Central memory CD8-positive, alpha-beta T cell (primary cell): Measurements from ENCODE around the gene C2CD4C.

Source experiments
- ATAC-seq: fragments of 150-1000 bp; cut with Tn5 transposase; replicated peaks from 2 replicates; pipeline ENCODE4 v1.10.0; 2022; ENCODE audit warnings: mild to moderate bottlenecking, moderate FRiP score, moderate number of reproducible peaks; ENCODE audit not compliant: poor library complexity, severe bottlenecking; ENCODE audit errors: extremely low read depth
- DNase-seq, 2 donors: peaks; one replicate each; pipeline ENCODE4 v3.0.0; 2021; ENCODE audit warnings: low spot score in 2 of 2
- H3K27ac Mint-ChIP-seq: one replicate; pipeline ENCODE4 v1.8.0; 2022; ENCODE audit warnings: low read depth, mild to moderate bottlenecking, moderate library complexity, mixed read lengths
- H3K27me3 Mint-ChIP-seq: one replicate; pipeline ENCODE4 v1.8.0; 2022; ENCODE audit warnings: mixed read lengths
- H3K36me3 Mint-ChIP-seq: one replicate; pipeline ENCODE4 v1.8.0; 2022; ENCODE audit warnings: mild to moderate bottlenecking, moderate library complexity, mixed read lengths; ENCODE audit not compliant: insufficient read depth
- H3K4me1 Mint-ChIP-seq: one replicate; pipeline ENCODE4 v1.8.0; 2022; ENCODE audit warnings: mixed read lengths
- H3K4me3 Mint-ChIP-seq: one replicate; pipeline ENCODE4 v1.8.0; 2022; ENCODE audit warnings: mild to moderate bottlenecking, moderate library complexity, mixed read lengths
- H3K9me3 Mint-ChIP-seq: one replicate; pipeline ENCODE4 v1.8.0; 2022; ENCODE audit warnings: mixed read lengths

The C2CD4C gene

DNA sequence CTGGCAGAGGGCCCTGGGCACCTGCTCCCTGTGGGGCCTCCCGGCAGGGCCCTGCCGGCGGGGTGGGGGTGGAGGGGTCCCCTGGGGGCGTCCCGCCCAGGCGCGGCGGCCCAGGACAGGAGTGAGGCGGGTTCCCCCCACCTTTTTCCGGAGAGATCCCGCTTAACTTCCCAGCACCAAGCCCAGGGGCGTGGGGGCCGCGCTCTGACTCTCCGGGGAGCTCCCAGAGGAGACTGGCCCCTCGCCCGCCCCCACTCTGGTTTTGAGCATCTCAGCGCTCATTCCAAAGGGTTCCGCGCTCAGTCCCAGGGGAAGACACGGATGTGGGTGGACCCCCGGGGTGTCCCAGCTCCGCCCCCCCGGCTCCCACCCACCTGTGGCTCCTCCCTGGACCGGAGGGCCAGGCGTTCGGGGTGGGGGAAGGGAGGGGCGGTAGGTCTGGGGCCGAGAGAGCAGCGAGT, 476 bp downstream of the C2CD4C start:
- no peak overlapping the region for H3K4me3 Mint-ChIP-seq
- H3K4me1 Mint-ChIP-seq = peaks cover 8% of the 10 kb centered on the region
- DNase-seq (no peak), ATAC-seq (no peak)
- no peak overlapping the region for H3K27ac Mint-ChIP-seq
- no peaks in the 10 kb centered on the region for H3K9me3 Mint-ChIP-seq
- H3K27me3 Mint-ChIP-seq = peaks cover 13% of the 10 kb centered on the region
- no peaks in the 10 kb centered on the region for H3K36me3 Mint-ChIP-seq

DNA sequence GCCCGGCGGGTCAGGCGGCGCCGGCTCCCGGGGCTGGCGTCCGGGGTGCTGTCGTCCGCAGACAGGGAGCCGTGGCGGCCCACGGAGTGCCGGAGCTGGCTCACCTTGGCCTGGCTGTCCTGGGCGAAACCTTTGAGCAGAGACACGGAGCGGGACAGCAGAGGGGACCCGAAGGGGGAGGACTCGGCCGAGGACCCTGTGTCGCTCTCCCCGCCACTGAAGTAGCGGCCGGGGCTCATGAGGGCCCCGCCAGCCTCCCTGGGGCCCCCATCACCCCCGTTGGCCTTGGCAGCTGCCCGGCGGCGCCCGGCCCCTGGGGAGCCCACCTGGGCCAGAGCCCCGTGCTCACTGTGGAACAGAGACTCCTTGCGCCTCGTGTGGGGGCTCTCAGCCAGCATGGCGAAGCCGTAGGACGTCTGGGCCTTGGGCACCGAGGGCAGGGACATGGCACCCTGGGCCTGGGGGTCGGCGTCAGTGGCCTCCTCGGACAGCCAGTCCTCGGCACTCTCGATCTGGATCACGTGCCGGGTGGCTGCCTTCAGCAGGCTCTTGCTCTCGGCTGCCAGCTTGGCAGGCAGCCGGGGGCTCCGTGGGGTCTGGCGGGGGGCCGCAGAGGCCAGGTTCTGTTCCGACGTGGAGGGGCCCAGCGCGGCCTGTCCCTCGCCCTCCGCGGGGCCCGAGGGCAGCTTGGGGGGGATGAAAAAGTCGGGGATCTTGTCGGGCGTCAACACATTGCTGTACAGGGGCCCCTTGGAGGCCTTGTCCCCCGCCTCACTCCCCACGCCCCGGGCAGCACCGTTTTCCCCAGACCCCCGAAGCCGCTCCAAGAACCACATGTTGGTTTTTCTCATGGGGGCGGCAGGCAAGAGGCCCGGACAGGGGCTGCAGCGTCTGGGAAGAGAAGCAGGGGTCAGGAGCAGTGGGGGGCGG, 1.2 kb downstream of the C2CD4C start:
- Mint-ChIP-seq H3K4me1 (peaks cover 8% of the 10 kb centered on the region), H3K36me3 (no peaks in the 10 kb centered on the region), H3K4me3 (no peak overlapping the region), H3K27ac (no peak overlapping the region), H3K9me3 (no peaks in the 10 kb centered on the region), H3K27me3 (peaks cover 20% of the 10 kb centered on the region)
- DNase-seq = no peak
- no peak for ATAC-seq

DNA sequence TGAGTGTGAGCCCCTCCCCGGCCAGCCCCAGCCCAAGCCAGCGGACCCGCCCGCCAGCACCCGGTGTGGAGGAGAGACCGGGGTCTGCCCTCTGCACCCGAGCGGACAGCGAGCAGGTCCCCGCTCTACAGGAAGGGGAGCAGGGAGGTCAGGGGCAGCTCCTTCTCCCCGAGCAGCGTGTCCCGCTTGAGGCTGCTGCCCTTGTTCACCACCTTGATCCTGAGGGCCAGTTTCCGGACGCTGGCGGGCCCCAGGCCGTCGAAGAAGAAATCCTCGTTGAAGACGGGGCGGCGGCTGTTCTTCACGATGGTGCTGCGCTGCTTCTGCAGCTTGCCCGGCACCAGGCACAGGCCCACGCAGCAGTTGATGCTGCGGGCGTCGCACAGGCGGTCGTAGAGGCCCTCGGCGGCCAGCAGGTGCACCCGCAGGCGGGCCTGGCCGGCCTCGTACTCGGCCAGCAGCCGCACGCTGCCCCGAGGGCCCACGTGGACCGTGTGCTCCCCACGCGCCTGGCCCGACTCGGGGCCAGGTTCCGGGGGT, 1.9 kb downstream of the C2CD4C start:
- H3K36me3 Mint-ChIP-seq = no peaks in the 10 kb centered on the region
- DNase-seq = no peak
- H3K27me3 Mint-ChIP-seq = peaks cover 20% of the 10 kb centered on the region
- peaks cover 8% of the 10 kb centered on the region for H3K4me1 Mint-ChIP-seq
- no peaks in the 10 kb centered on the region for H3K9me3 Mint-ChIP-seq
- no peak overlapping the region for H3K4me3 Mint-ChIP-seq
- ATAC-seq = no peak
- H3K27ac Mint-ChIP-seq = no peak overlapping the region

DNA sequence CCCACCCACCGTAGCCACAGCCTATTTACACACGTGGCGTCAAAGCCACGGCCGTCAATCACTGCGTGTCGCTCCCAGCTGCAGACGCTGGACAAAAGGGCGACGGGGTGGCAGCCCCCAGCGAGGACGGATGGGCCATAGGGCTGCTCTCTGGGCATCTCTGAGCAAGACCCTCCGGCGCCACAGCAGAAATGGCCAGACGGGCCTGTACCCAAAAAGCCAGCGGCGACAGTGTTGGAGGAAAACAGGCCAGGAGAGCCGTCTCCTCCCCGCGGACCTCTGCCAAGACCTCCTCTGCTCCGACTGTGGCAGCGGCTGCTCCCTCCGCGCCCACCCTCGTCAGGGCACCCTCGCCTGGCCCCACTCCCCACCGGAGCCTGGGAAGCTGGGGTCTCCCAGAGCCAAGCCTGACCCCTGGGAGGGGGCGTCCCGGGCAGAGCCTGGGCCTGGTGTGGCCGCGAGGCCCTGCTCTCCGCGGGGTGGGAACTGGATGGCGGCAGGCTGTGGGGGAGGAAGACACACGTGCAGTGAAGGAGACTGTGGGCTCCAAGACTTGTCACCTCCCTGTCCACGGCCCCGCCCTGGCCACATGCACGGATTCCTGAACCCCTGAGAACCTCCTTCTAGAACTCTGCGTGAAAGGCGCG, 2.7 kb downstream of the C2CD4C start:
- no peaks in the 10 kb centered on the region for H3K9me3 Mint-ChIP-seq
- peaks cover 20% of the 10 kb centered on the region for H3K27me3 Mint-ChIP-seq
- no peak overlapping the region for H3K27ac Mint-ChIP-seq
- H3K4me1 Mint-ChIP-seq = peaks cover 8% of the 10 kb centered on the region
- ATAC-seq = no peak
- DNase-seq = no peak
- no peak overlapping the region for H3K4me3 Mint-ChIP-seq
- no peaks in the 10 kb centered on the region for H3K36me3 Mint-ChIP-seq

DNA sequence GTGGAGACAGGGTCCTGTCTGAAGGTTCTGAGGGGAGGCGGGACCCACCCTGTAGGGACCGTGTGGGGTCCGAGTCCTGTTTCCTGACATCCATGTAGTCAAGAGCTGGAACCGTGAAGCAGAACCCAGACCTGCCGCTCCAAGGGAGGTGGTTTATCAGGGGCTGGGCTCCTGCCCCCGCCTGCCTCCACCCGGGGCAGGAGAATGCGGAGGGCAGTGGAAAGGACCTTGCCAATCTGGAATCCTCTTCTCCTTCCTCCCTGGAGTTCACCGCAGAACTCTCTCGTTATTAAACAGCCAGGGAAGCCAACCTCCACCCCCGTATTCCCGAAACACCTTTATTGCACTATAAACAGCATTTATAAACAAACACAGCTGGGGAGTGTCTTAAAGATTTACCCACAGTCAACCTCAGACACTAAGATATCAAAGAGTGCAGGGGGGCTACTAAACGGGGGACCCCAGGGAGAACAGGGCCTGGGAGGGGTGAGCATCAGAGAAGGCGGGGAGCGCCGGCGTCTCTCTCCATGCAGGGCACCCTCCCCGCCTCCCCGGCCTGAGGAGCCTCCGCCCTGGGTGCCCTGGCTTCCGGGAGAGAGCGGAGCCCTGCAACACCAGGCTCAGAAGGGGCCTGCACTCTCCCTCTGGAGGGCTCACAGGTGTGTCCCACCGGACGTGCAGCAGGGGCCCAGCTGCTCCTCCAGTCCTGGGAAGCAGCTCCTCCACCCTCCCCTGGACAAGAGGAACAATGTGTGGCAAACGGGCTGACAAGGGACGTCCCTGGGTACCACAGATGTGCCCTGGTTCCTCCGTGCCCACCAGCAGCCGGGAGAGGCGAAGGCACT, 3.6 kb downstream of the C2CD4C start:
- H3K4me1 Mint-ChIP-seq = peaks cover 8% of the 10 kb centered on the region
- H3K9me3 Mint-ChIP-seq = no peaks in the 10 kb centered on the region
- DNase-seq (no peak), ATAC-seq (no peak)
- H3K27me3 Mint-ChIP-seq = peaks cover 20% of the 10 kb centered on the region
- H3K27ac Mint-ChIP-seq = no peak overlapping the region
- H3K4me3 Mint-ChIP-seq = no peak overlapping the region
- H3K36me3 Mint-ChIP-seq = no peaks in the 10 kb centered on the region

DNA sequence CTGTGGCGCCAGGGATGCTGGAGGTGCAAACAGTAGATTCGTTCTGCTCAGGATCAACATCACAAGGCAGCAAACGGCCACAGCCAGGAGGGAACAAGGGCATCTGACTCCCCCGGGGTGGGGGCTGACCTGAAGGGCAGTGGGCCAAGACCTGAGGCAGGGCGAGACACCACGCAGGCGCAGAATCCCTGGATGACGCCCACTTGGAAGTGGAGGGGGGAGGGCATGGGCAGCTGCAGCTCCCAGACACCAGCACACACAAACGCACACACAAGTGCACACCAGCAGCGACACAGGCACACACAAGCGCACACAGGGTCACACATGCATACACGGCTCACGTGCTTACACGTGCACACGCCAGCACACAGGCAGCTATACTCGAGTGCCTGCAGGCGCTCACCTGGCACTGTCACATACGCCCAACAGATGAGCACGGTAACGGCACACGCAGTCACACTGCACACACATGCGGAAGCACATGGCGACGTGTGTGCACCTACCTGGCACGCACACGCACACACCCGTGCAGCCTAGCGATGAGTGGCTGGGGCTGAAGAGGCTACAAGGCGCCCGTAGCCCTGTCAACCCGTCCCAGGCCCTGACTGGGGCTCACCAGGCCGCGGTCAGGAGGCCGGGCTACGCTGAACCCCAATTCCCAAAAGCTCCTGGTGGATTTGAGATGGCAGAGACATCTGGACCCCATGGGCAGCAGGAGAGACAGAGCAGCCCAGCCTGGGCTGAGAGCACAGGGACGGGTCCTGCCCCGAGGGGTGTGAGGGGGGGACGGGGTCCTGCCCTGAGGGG, 5.5 kb downstream of the C2CD4C start:
- H3K27me3 Mint-ChIP-seq = peaks cover 10% of the 10 kb centered on the region
- no peaks in the 10 kb centered on the region for H3K36me3 Mint-ChIP-seq
- H3K27ac Mint-ChIP-seq = no peak overlapping the region
- no peak overlapping the region for H3K4me3 Mint-ChIP-seq
- no peaks in the 10 kb centered on the region for H3K9me3 Mint-ChIP-seq
- no peaks in the 10 kb centered on the region for H3K4me1 Mint-ChIP-seq
- no peak for DNase-seq
- ATAC-seq = no peak

DNA sequence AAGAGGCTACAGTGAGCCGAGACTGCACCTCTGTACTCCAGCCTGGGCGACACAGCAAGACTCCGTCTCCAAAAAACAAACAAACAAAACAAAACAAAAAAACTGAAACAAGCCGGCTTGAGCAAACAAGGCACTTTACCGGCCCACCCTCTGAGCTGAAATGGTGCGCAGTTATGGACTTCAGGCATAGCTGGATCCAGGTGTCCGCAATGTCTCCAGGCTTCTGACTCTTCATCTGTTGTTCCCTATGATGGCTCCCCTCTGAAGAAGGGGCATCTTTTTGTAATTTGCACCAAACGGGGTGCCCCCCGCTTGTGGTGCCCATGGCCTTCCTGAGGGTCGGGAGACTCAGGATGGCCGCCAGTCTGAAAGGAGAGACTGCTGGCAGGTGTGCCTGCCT, 6.2 kb downstream of the C2CD4C start:
- Mint-ChIP-seq H3K9me3 (no peaks in the 10 kb centered on the region), H3K36me3 (no peaks in the 10 kb centered on the region), H3K4me3 (no peak overlapping the region), H3K27ac (no peak overlapping the region), H3K4me1 (no peaks in the 10 kb centered on the region), H3K27me3 (peaks cover 10% of the 10 kb centered on the region)
- ATAC-seq (no peak), DNase-seq (no peak)

DNA sequence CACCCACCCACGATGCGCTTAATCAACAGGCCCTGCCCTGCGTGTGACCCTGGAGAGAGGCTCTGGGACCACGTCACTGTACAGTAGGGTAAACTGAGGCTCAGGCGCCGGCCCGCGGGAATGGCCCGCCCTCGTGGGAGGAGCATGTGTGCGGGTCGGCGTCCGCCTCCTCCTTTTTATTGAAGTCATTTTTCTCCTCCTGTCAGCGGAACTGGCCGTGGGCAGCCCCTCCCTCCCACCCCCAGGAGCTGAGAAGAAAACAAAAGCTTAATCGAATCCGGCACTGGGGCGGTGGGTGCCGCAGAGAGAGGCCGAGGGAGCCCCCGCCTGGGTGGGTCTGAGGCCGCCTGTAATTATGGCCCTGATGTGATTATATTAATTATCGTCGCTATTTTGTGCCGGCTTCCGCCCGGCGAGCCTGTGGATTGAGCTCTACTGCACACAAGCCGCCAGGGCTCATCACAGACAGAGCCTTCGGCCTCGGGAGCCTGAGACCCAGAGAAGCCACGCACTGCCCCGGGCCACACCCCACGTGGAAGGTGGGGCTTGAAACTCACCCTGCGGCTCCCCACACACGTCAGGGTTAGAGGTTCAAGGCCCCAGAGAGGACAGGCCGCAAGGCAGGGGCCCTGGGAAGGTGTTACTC, 7.0 kb downstream of the C2CD4C start:
- Mint-ChIP-seq H3K4me1 (no peaks in the 10 kb centered on the region), H3K9me3 (no peaks in the 10 kb centered on the region), H3K4me3 (no peak overlapping the region), H3K36me3 (no peaks in the 10 kb centered on the region), H3K27me3 (peaks cover 10% of the 10 kb centered on the region), H3K27ac (no peak overlapping the region)
- no peak for DNase-seq
- no peak for ATAC-seq

DNA sequence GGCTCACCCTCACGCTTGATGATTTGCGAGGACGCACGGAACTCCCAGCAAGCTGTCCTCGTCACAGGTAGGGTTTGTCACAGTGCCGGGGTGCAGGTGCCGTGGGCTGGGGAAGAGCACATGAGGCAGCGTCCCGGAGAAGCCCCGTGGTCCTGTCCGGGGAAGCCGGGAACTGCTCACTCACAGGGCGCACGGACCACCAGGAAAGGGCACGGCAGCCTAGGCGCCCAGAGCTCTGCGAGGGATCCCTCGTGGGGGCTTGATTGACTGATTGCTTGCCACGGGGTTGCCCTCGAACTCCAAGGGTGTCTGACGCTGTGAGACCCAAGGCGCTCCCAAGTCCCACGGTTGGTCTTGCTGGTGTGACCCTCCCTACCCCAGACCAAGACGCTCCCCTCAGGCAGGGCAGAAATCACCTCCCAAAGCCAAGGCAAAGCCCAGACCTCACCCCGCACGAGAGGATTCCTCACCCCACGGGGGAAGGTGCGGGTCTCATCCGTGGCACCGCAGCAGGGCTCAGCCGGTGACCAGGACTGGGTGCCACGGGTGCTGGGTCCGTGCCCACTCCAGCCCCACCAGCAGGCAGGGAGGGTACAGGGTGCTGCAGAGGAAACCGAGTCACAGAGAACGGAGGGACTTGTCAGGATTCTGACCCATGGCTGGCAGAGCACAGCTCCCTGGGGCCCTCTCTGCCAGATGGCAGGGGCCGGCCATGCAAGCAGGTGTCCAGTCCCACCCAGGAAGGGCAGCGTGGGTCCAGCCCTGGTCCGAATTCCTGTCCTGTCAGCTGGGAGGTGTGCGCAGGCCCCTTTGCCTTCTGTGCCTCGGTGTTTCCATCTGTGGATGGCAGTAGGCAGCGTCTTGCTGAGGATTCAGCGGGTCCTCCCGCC, 7.7 kb downstream of the C2CD4C start:
- ATAC-seq (no peak), DNase-seq (no peak)
- no peaks in the 10 kb centered on the region for H3K9me3 Mint-ChIP-seq
- H3K4me3 Mint-ChIP-seq = no peak overlapping the region
- no peak overlapping the region for H3K27ac Mint-ChIP-seq
- peaks cover 10% of the 10 kb centered on the region for H3K27me3 Mint-ChIP-seq
- peaks cover under 1% of the 10 kb centered on the region for H3K36me3 Mint-ChIP-seq
- no peaks in the 10 kb centered on the region for H3K4me1 Mint-ChIP-seq

DNA sequence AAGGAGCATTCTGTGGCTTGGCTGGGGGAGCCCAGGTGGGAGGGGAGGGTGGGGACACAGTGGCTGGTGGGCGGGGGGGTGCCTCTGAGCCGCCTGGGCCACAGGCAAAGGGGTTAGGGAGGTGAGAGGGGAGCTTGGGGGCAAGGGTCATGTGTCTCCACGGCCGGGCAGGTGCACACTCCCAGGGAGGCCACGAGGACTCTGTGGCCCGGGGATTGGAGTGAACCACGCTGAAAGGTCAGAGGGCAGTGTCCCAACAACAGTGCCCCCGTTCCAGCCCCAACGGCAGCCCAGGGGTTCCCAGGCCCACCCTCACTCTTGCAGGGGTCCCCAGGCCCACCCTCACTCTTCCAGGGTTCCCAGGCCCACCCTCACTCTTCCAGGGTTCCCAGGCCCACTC, 9.6 kb downstream of the C2CD4C start:
- Mint-ChIP-seq H3K4me3 (no peak overlapping the region), H3K4me1 (no peaks in the 10 kb centered on the region), H3K27ac (no peak overlapping the region), H3K27me3 (peaks cover 10% of the 10 kb centered on the region), H3K36me3 (peaks cover 4% of the 10 kb centered on the region), H3K9me3 (peaks cover 7% of the 10 kb centered on the region)
- ATAC-seq (no peak), DNase-seq (no peak)

DNA sequence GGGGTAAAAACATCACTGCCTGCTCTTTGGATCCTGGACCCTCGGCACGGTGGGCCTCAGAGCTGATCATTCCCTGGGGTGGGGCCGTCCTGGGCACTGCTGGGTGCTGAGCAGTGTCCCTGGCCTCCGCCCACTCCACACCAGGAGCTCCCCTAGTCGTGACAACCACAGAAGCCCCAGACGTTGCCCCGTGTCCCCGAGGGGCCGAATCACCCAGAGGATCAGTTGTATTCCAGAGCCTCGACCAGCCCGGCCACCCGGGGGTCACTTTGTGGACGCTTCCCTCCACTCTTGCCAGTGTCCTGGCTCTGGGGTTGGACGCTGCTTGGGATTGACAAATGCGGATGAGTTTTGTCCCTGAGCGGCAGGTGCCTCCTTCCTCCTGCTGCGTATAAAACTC, 10.2 kb downstream of the C2CD4C start:
- ATAC-seq (no peak), DNase-seq (no peak)
- Mint-ChIP-seq H3K4me3 (no peak overlapping the region), H3K4me1 (no peaks in the 10 kb centered on the region), H3K9me3 (peaks cover 7% of the 10 kb centered on the region), H3K36me3 (peaks cover 4% of the 10 kb centered on the region), H3K27ac (no peak overlapping the region), H3K27me3 (peaks cover 10% of the 10 kb centered on the region)
